Stimulated activated CD4-positive, alpha-beta T cell treated with anti-CD3 and anti-CD28 coated beads, Interleukin-15, amount 100 ng/mL, for 1 hour (primary cell): Measurements from ENCODE around the gene LHX3.
A peak's percentile ranks its signal among the peaks of the same experiment; 100 is the strongest.

Experiments
- DNase-seq, 2 donors: peaks; one replicate each; pipeline ENCODE4 v3.0.0-alpha.2; 2020; ENCODE audit warnings: low read depth in 1 of 2, low spot score in 1 of 2

Gene LHX3

GRCh38 chr9:136228107-136228875 is 23.4 kb upstream of the LHX3 start:
- no peak for DNase-seq

GRCh38 chr9:136226680-136227407 is 21.9 kb upstream of the LHX3 start:
- no peak for DNase-seq

GRCh38 chr9:136225748-136226679 is 21.1 kb upstream of the LHX3 start:
- peak; percentile 45 to 50 for DNase-seq

- DNase-seq: no peak
Observed at GRCh38 chr9:136225366-136225747, 20.4 kb upstream of the LHX3 start.

- DNase-seq: no peak
Observed at GRCh38 chr9:136223871-136224640, 19.1 kb upstream of the LHX3 start.

- no peak for DNase-seq
Observed at GRCh38 chr9:136222906-136223285, 18.0 kb upstream of the LHX3 start.

GRCh38 chr9:136222166-136222905 is 17.4 kb upstream of the LHX3 start:
- no peak for DNase-seq

GRCh38 chr9:136220017-136220729 is 15.2 kb upstream of the LHX3 start:
- no peak for DNase-seq

- no peak for DNase-seq
Observed at GRCh38 chr9:136219276-136219675, 14.3 kb upstream of the LHX3 start.

GRCh38 chr9:136218673-136219072 is 13.7 kb upstream of the LHX3 start:
- DNase-seq: no peak

- DNase-seq: no peak
Observed at GRCh38 chr9:136218271-136218670, 13.3 kb upstream of the LHX3 start.

- no peak for DNase-seq
Observed at GRCh38 chr9:136216541-136217244, 11.8 kb upstream of the LHX3 start.

GRCh38 chr9:136213733-136214132 is 8.8 kb upstream of the LHX3 start:
- no peak for DNase-seq

- no peak for DNase-seq
Observed at GRCh38 chr9:136212345-136212950, 7.5 kb upstream of the LHX3 start.

- no peak for DNase-seq
Observed at GRCh38 chr9:136211441-136212344, 6.8 kb upstream of the LHX3 start.

GRCh38 chr9:136211006-136211405 is 6.1 kb upstream of the LHX3 start:
- no peak for DNase-seq

GRCh38 chr9:136210276-136210675 is 5.3 kb upstream of the LHX3 start:
- DNase-seq: no peak
